ENCODE measurements around the gene KBTBD13.

GRCh38 chr15:65094294-65094995 lies 17.9 kb downstream of the KBTBD13 start:
- TF ChIP-seq EZH2 (IDR thresholded peaks at IDR 0.05; ENCODE audit: low read length, unreplicated experiment) (no peak), CTCF (conservative IDR thresholded peaks at IDR 0.05; ENCODE audit: low read depth, low read length) (no peak)
